ENCODE data around the gene KRAS. TPM values are rescaled to one million over a fixed set of nuclear protein-coding genes. Genes with fewer than 3 reads are reported as not detected.
A peak's percentile ranks its signal among the peaks of the same experiment; 100 is the strongest.

Gene KRAS
- total and polyA plus RNA-seq, 4 experiments from 2014 or later, result 31.6 to 52.4 (median 34.6) TPM

- Histone ChIP-seq H3K36me3 (ENCODE audit: insufficient read depth, low read length) (peaks cover 5% of the 10 kb centered on the region), H3K27me3 (ENCODE audit: insufficient read depth, low read length) (no peaks in the 10 kb centered on the region), H3K4me1 (ENCODE audit: insufficient read depth, low read length) (peaks cover 10% of the 10 kb centered on the region), H3K4me3 (ENCODE audit: low read length in 2 of 2) (no peak overlapping the region), H3K9me3 (ENCODE audit: control insufficient read depth in 1 of 2, low read length in 2 of 2) (no peaks in the 10 kb centered on the region), H3K27ac (ENCODE audit: low read depth, low read length) (no peak overlapping the region)
- H3K4me3 Mint-ChIP-seq, result no peak overlapping the region
- POLR2A ChIA-PET (ENCODE audit: partially characterized antibody), result interaction anchor here (1.3 kb wide), 1 partner anchor 168 kb away, joined by 3 read pairs; no protein-coding TSS in a partner anchor
- DNase-seq, result no peak
- H3K36me3 Mint-ChIP-seq, result peaks cover 13 to 20% of the 10 kb centered on the region in 2 donors
- no peaks in the 10 kb centered on the region for H3K27me3 Mint-ChIP-seq
- no peaks in the 10 kb centered on the region for H3K9me3 Mint-ChIP-seq
- peak overlapping the region in 3 of 7 donors; percentile 14 to 58 (median 43) for H3K27ac Mint-ChIP-seq
- CTCF ChIA-PET (ENCODE audit: partially characterized antibody), result no interaction called here
- intact Hi-C loops (cut with micrococcal nuclease), result no loop called here
- peaks cover 21 to 24% (median 22%) of the 10 kb centered on the region in 4 donors for H3K4me1 Mint-ChIP-seq
Measured at GRCh38 chr12:25200703-25201102, 50.0 kb downstream of the KRAS start.

GRCh38 chr12:25197608-25198007 lies 53.1 kb downstream of the KRAS start:
- Histone ChIP-seq H3K9me3 (ENCODE audit: control insufficient read depth in 1 of 2, low read length in 2 of 2) (no peaks in the 10 kb centered on the region), H3K27me3 (ENCODE audit: insufficient read depth, low read length) (no peaks in the 10 kb centered on the region), H3K4me3 (ENCODE audit: low read length in 2 of 2) (no peak overlapping the region), H3K36me3 (ENCODE audit: insufficient read depth, low read length) (no peaks in the 10 kb centered on the region), H3K27ac (ENCODE audit: low read depth, low read length) (no peak overlapping the region), H3K4me1 (ENCODE audit: insufficient read depth, low read length) (peaks cover 24% of the 10 kb centered on the region)
- POLR2A ChIA-PET (ENCODE audit: partially characterized antibody), result interaction anchor here (1.1 to 3.0 kb wide), 3 partner anchors 43 to 190 kb away, joined by 3 to 12 read pairs (median 3); no protein-coding TSS in a partner anchor
- H3K9me3 Mint-ChIP-seq, result no peaks in the 10 kb centered on the region
- H3K4me3 Mint-ChIP-seq, result no peak overlapping the region
- H3K27ac Mint-ChIP-seq, result peak overlapping the region; percentile 8 to 96 (median 35)
- CTCF ChIA-PET (ENCODE audit: partially characterized antibody), result interaction anchor here (1.4 to 1.5 kb wide), 2 partner anchors 42 to 44 kb away, joined by 4 to 6 read pairs; no protein-coding TSS in a partner anchor
- intact Hi-C loops (cut with micrococcal nuclease), result no loop called here
- no peak for DNase-seq
- H3K4me1 Mint-ChIP-seq, result peaks cover 24 to 40% (median 32%) of the 10 kb centered on the region in 4 donors
- no peaks in the 10 kb centered on the region for H3K27me3 Mint-ChIP-seq
- peaks cover 7 to 13% of the 10 kb centered on the region in 2 donors for H3K36me3 Mint-ChIP-seq

GRCh38 chr12:25195056-25195971 lies 55.4 kb downstream of the KRAS start, which contains the start of the genes DNAI7 and ETFRF1:
DNAI7 (minus strand) TSS chr12:25195160; CDS start chr12:25195078, 82 bp downstream.
ETFRF1 (plus strand) TSS chr12:25195237; CDS start chr12:25203957, 8,720 bp downstream.
- intact Hi-C loops (cut with micrococcal nuclease), result loop anchor here (1.0 to 2.0 kb wide), 5 partner anchors 9 to 143 kb away; partner anchors contain the start of gene KRAS
- Mint-ChIP-seq H3K27me3 (no peaks in the 10 kb centered on the region), H3K36me3 (peaks cover 4 to 11% of the 10 kb centered on the region in 2 donors), H3K4me3 (peak within 1 kb of the TSS; percentile 96 to 99 (median 99)), H3K27ac (peak within 1 kb of the TSS; percentile 97 to 100 (median 99)), H3K4me1 (peaks cover 16 to 35% (median 25%) of the 10 kb centered on the region in 4 donors), H3K9me3 (no peaks in the 10 kb centered on the region)
- H3K27ac ChIP-seq (ENCODE audit: low read depth, low read length), result peak within 1 kb of the TSS; percentile 83
- no peaks in the 10 kb centered on the region for H3K27me3 ChIP-seq (ENCODE audit: insufficient read depth, low read length)
- ChIA-PET POLR2A (ENCODE audit: partially characterized antibody) (interaction anchor here (1.0 to 3.0 kb wide), 11 partner anchors 9 to 192 kb away, joined by 4 to 21 read pairs (median 7); partner anchors contain the start of gene KRAS), CTCF (ENCODE audit: partially characterized antibody) (interaction anchor here (1.3 to 1.9 kb wide), 6 partner anchors 9 to 46 kb away, joined by 3 to 11 read pairs (median 4); no protein-coding TSS in a partner anchor)
- H3K4me3 ChIP-seq (ENCODE audit: low read length in 2 of 2), result peak within 1 kb of the TSS; percentile 73 to 98
- no peaks in the 10 kb centered on the region for H3K36me3 ChIP-seq (ENCODE audit: insufficient read depth, low read length)
- peak; percentile 93 to 97 (median 95) for DNase-seq
- no peaks in the 10 kb centered on the region for H3K9me3 ChIP-seq (ENCODE audit: control insufficient read depth in 1 of 2, low read length in 2 of 2)
- H3K4me1 ChIP-seq (ENCODE audit: insufficient read depth, low read length), result peaks cover 24% of the 10 kb centered on the region

DNA sequence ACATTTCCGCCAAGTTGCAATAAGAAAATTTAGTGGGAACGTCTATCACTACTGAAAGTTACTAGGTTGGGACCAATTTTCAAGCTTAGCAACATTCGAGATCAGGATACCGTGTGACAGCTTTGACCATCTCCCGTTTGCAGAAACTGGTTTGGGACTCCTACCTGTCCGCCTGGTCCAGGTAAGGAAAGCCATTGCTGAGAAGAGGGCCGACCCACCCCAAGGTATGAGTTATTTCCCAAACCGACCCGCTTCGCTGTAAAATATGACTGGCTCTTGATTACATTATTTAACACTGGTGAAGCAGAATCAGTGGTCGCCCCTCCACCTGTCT lies 56.0 kb downstream of the KRAS start:
- H3K36me3 Mint-ChIP-seq, result peaks cover 0 to 11% of the 10 kb centered on the region in 2 donors
- H3K27me3 Mint-ChIP-seq, result no peaks in the 10 kb centered on the region
- ChIA-PET POLR2A (ENCODE audit: partially characterized antibody) (interaction anchor here (1.2 to 2.6 kb wide), 9 partner anchors 8 to 183 kb away, joined by 4 to 21 read pairs (median 7); partner anchors contain the start of gene KRAS), CTCF (ENCODE audit: partially characterized antibody) (interaction anchor here (1.3 to 1.9 kb wide), 6 partner anchors 8 to 47 kb away, joined by 3 to 11 read pairs (median 4); no protein-coding TSS in a partner anchor)
- H3K27ac Mint-ChIP-seq, result peak overlapping the region; percentile 97 to 100 (median 99)
- Histone ChIP-seq H3K9me3 (ENCODE audit: control insufficient read depth in 1 of 2, low read length in 2 of 2) (no peaks in the 10 kb centered on the region), H3K4me1 (ENCODE audit: insufficient read depth, low read length) (peaks cover 24% of the 10 kb centered on the region), H3K27me3 (ENCODE audit: insufficient read depth, low read length) (no peaks in the 10 kb centered on the region), H3K4me3 (ENCODE audit: low read length in 2 of 2) (peak overlapping the region; percentile 73 to 98), H3K36me3 (ENCODE audit: insufficient read depth, low read length) (no peaks in the 10 kb centered on the region), H3K27ac (ENCODE audit: low read depth, low read length) (peak overlapping the region; percentile 83)
- H3K4me3 Mint-ChIP-seq, result peak overlapping the region; percentile 96 to 99 (median 99)
- peaks cover 16 to 35% (median 25%) of the 10 kb centered on the region in 4 donors for H3K4me1 Mint-ChIP-seq
- intact Hi-C loops (cut with micrococcal nuclease), result loop anchor here (1.0 to 2.0 kb wide), 5 partner anchors 8 to 142 kb away; partner anchors contain the start of gene KRAS
- no peaks in the 10 kb centered on the region for H3K9me3 Mint-ChIP-seq
- DNase-seq, result no peak

DNA sequence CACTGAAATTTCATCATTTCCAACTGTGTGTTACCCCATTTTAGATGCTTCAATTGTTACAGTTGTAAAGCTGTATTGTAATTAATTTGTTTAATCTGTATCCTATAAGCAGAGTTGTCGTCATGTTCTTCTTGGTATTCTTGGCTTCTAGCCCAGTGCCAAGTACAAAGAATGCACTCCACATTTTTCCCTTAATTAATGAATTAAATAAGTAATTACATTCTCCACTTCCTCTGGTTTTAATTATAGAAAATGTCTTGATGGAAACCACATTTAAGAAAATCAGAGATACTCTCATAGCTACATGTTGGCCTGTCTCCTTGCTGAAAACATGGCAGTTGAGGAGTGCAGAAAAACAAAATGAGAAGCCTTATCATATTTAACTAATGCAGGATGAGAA lies 56.5 kb downstream of the KRAS start:
- POLR2A ChIA-PET (ENCODE audit: partially characterized antibody), result interaction anchor here (1.2 to 2.6 kb wide), 9 partner anchors 8 to 183 kb away, joined by 4 to 21 read pairs (median 7); partner anchors contain the start of gene KRAS
- intact Hi-C loops (cut with micrococcal nuclease), result loop anchor here (2.0 kb wide), 1 partner anchor 17 kb away; no protein-coding TSS in a partner anchor
- no peak for DNase-seq

DNA sequence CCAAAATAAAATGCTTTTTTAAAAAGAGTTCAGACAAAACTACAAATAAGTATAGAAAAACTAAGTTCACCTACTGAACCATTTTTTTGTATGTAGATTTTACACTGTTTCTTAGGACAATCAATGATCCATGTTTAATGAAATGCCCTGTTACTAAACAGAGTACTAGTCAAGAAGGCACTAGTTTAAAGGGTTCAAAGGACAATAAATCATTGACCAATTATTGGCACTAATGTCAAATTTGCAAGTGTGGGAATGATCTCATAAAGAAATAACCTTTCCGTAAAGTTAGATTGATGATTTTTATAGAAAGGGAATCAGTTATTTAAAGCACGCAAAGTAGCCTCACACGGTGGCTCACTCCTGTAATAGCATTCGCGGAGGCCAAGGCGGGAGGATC lies 59.9 kb downstream of the KRAS start:
- H3K4me1 ChIP-seq (ENCODE audit: insufficient read depth, low read length), result peaks cover 31% of the 10 kb centered on the region
- no peaks in the 10 kb centered on the region for H3K27me3 ChIP-seq (ENCODE audit: insufficient read depth, low read length)
- CTCF ChIA-PET (ENCODE audit: partially characterized antibody), result no interaction called here
- no peak overlapping the region for H3K27ac ChIP-seq (ENCODE audit: low read depth, low read length)
- H3K27me3 Mint-ChIP-seq, result no peaks in the 10 kb centered on the region
- H3K9me3 ChIP-seq (ENCODE audit: control insufficient read depth in 1 of 2, low read length in 2 of 2), result no peaks in the 10 kb centered on the region
- H3K4me1 Mint-ChIP-seq, result peaks cover 18 to 38% (median 29%) of the 10 kb centered on the region in 4 donors
- peak overlapping the region in 1 of 7 donors; percentile 13 for H3K27ac Mint-ChIP-seq
- H3K9me3 Mint-ChIP-seq, result no peaks in the 10 kb centered on the region
- POLR2A ChIA-PET (ENCODE audit: partially characterized antibody), result no interaction called here
- intact Hi-C loops (cut with micrococcal nuclease), result no loop called here
- no peak for DNase-seq
- no peaks in the 10 kb centered on the region for H3K36me3 ChIP-seq (ENCODE audit: insufficient read depth, low read length)
- H3K4me3 Mint-ChIP-seq, result no peak overlapping the region
- H3K36me3 Mint-ChIP-seq, result peaks cover 0 to 9% of the 10 kb centered on the region in 2 donors
- H3K4me3 ChIP-seq (ENCODE audit: low read length in 2 of 2), result no peak overlapping the region

More for the DNA sequence above, 56.5 kb downstream of the KRAS start:
- H3K9me3 ChIP-seq (ENCODE audit: control insufficient read depth in 1 of 2, low read length in 2 of 2), result no peaks in the 10 kb centered on the region
- H3K4me1 ChIP-seq (ENCODE audit: insufficient read depth, low read length), result peaks cover 24% of the 10 kb centered on the region
- no peaks in the 10 kb centered on the region for H3K36me3 ChIP-seq (ENCODE audit: insufficient read depth, low read length)
- peak overlapping the region; percentile 83 for H3K27ac ChIP-seq (ENCODE audit: low read depth, low read length)
- H3K27me3 ChIP-seq (ENCODE audit: insufficient read depth, low read length), result no peaks in the 10 kb centered on the region
- Mint-ChIP-seq H3K4me3 (peak overlapping the region; percentile 96 to 99 (median 99)), H3K27me3 (no peaks in the 10 kb centered on the region), H3K9me3 (no peaks in the 10 kb centered on the region), H3K27ac (peak overlapping the region; percentile 97 to 100 (median 99)), H3K36me3 (peaks cover 0 to 9% of the 10 kb centered on the region in 2 donors), H3K4me1 (peaks cover 16 to 35% (median 25%) of the 10 kb centered on the region in 4 donors)
- H3K4me3 ChIP-seq (ENCODE audit: low read length in 2 of 2), result peak overlapping the region; percentile 73 to 98
- CTCF ChIA-PET (ENCODE audit: partially characterized antibody), result interaction anchor here (1.3 to 1.9 kb wide), 6 partner anchors 8 to 47 kb away, joined by 3 to 11 read pairs (median 4); no protein-coding TSS in a partner anchor

Measured in CD4-positive, alpha-beta memory T cell (primary cell).